Endodermal cell (in vitro differentiated cells): Measurements from ENCODE around the gene APEX1. TPM values are rescaled to one million over a fixed set of nuclear protein-coding genes. Genes with fewer than 3 reads are reported as not detected.
A peak's percentile ranks its signal among the peaks of the same experiment; 100 is the strongest.

Experiments used
- DNase-seq: peaks from one replicate; pipeline ENCODE4 v3.0.0-alpha.2; 2017
- H3K27ac ChIP-seq: 2 replicates; pipeline ENCODE4 v1.5.1; 2013; ENCODE audit warnings: mild to moderate bottlenecking, low read depth, low read length, moderate library complexity
- H3K27me3 ChIP-seq: 2 replicates; pipeline ENCODE4 v1.6.1; 2013; ENCODE audit warnings: mild to moderate bottlenecking, low read length, moderate library complexity; ENCODE audit not compliant: insufficient read depth, control insufficient read depth, poor library complexity, severe bottlenecking
- H3K36me3 ChIP-seq: 2 replicates; pipeline ENCODE4 v1.7.0; 2013; ENCODE audit warnings: mild to moderate bottlenecking, low read length, moderate library complexity; ENCODE audit not compliant: control insufficient read depth, insufficient read depth
- H3K4me1 ChIP-seq: one replicate; pipeline ENCODE4 v1.7.0; 2013; ENCODE audit warnings: low read length; ENCODE audit not compliant: control insufficient read depth, insufficient read depth
- H3K4me3 ChIP-seq: 2 replicates; pipeline ENCODE4 v1.5.1; 2013; ENCODE audit warnings: mild to moderate bottlenecking, low read length, moderate library complexity
- H3K9ac ChIP-seq: 2 replicates; pipeline ENCODE4 v1.6.1; 2013; ENCODE audit warnings: mild to moderate bottlenecking, low read length, moderate library complexity; ENCODE audit not compliant: poor library complexity, severe bottlenecking; ENCODE audit errors: extremely low read depth
- H3K9me3 ChIP-seq: 2 replicates; pipeline ENCODE4 v1.6.1; 2013; ENCODE audit warnings: mild to moderate bottlenecking, low read length, moderate library complexity; ENCODE audit not compliant: control insufficient read depth
- H3K27ac Mint-ChIP-seq: 2 replicates; pipeline ENCODE4 v1.8.0; 2020; ENCODE audit warnings: mixed read lengths
- H3K27me3 Mint-ChIP-seq: 2 replicates; pipeline ENCODE4 v1.8.0; 2021; ENCODE audit warnings: mild to moderate bottlenecking, mixed read lengths; ENCODE audit not compliant: insufficient read depth
- H3K36me3 Mint-ChIP-seq: 2 replicates; pipeline ENCODE4 v1.8.0; 2020; ENCODE audit warnings: low read depth, mixed read lengths
- H3K4me1 Mint-ChIP-seq: 2 replicates; pipeline ENCODE4 v1.8.0; 2020; ENCODE audit warnings: mixed read lengths
- H3K4me3 Mint-ChIP-seq: 2 replicates; pipeline ENCODE4 v1.8.0; 2020; ENCODE audit warnings: mild to moderate bottlenecking, moderate library complexity, mixed read lengths
- H3K9me3 Mint-ChIP-seq: 2 replicates; pipeline ENCODE4 v1.8.0; 2020; ENCODE audit warnings: mild to moderate bottlenecking, mixed read lengths
- WGBS, 2 experiments: methylation state at CpG; one replicate each; pipeline versions ENCODE4 v1.1.5 to v1.1.7; 2013; ENCODE audit warnings: missing lambda C conversion rate in 2 of 2, mixed read lengths in 1 of 2; ENCODE audit not compliant: insufficient coverage in 1 of 2, insufficient read length in 1 of 2; 5-methylcytosine and 5-hydroxymethylcytosine counted together
- total RNA-seq, 2 donors: library from RNA; stranded (reverse); fragmentation: NEBNext Ultra II Directional in 1 of 2; extraction: Animal tissue kit (Norgen Biotek cat#: 25700) in 1 of 2; gene quantifications; 2 replicates in 1 of 2; 3 replicates in 1 of 2; pipeline ENCODE4 v1.2.1, GENCODE V29; 2021
- TF ChIP-seq, protein P1 (sequence below): fragments of 200-600 bp; sonication (generic); conservative IDR thresholded peaks from 2 replicates; pipeline ENCODE4 v1.5.0; 2021; ENCODE audit warnings: antibody characterized with exemption, mild to moderate bottlenecking

The APEX1 gene
- total RNA-seq, 2 donors from 2014 or later, result 228 to 249 TPM

DNA sequence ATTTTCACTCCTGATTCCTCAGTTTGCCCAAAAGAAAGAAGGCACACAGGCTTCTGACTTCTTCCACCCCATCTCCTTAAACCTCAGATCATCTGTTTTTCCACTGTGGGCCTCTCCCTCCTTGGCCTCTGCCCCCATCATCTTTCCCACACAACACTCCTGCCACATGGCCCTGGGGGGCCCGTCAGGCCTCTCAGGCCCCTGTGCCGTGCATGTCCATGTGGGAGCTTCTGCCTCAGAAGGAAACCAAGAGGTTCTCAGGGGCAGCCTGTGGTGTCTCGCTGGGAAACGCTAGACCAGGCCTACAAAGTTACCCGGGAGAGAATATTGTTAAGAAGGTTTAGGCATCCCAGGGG is 27.0 kb upstream of the APEX1 start:
- 78 to 100% methylated on average over 1 to 5 of the region's 5 CpGs for WGBS, 2 experiments
- no peaks in the 10 kb centered on the region for H3K4me1 ChIP-seq
- H3K4me3 ChIP-seq, result no peak overlapping the region
- Mint-ChIP-seq H3K4me3 (no peak overlapping the region), H3K27ac (peak overlapping the region; percentile 59), H3K27me3 (no peaks in the 10 kb centered on the region), H3K36me3 (no peaks in the 10 kb centered on the region), H3K4me1 (peaks cover 13% of the 10 kb centered on the region), H3K9me3 (no peaks in the 10 kb centered on the region)
- no peaks in the 10 kb centered on the region for H3K27me3 ChIP-seq
- no peak overlapping the region for H3K9ac ChIP-seq
- H3K36me3 ChIP-seq, result no peaks in the 10 kb centered on the region
- H3K9me3 ChIP-seq, result no peaks in the 10 kb centered on the region
- no peak for DNase-seq
- TF ChIP-seq, protein P1, sequence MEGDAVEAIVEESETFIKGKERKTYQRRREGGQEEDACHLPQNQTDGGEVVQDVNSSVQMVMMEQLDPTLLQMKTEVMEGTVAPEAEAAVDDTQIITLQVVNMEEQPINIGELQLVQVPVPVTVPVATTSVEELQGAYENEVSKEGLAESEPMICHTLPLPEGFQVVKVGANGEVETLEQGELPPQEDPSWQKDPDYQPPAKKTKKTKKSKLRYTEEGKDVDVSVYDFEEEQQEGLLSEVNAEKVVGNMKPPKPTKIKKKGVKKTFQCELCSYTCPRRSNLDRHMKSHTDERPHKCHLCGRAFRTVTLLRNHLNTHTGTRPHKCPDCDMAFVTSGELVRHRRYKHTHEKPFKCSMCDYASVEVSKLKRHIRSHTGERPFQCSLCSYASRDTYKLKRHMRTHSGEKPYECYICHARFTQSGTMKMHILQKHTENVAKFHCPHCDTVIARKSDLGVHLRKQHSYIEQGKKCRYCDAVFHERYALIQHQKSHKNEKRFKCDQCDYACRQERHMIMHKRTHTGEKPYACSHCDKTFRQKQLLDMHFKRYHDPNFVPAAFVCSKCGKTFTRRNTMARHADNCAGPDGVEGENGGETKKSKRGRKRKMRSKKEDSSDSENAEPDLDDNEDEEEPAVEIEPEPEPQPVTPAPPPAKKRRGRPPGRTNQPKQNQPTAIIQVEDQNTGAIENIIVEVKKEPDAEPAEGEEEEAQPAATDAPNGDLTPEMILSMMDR, result no peak
- no peak overlapping the region for H3K27ac ChIP-seq

DNA sequence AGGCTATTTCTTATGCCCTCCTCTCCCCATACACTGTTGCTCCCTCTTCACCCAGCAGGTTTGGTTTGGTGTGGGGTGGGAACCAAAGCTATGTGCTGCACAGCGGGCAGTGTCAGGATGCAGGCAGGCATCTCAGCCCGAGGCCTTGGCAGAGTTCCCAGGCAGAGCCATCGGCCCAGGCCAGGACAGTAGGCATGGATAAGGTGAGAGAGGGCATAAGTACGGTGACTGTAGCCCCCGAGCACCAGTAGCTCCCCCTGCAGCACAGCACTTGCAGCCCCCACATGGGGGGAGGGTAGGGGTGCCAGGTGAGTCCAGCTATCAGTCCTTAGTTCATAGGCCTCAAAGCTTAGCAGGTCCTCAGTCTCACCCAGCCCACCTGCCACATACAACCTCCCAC is 26.2 kb upstream of the APEX1 start:
- no peaks in the 10 kb centered on the region for H3K27me3 ChIP-seq
- 61 to 77% methylated on average over 3 to 5 of the region's 5 CpGs for WGBS, 2 experiments
- no peaks in the 10 kb centered on the region for H3K36me3 ChIP-seq
- no peak overlapping the region for H3K4me3 Mint-ChIP-seq
- TF ChIP-seq, protein P1, result no peak
- H3K9me3 ChIP-seq, result no peaks in the 10 kb centered on the region
- no peaks in the 10 kb centered on the region for H3K9me3 Mint-ChIP-seq
- H3K27ac ChIP-seq, result no peak overlapping the region
- H3K4me1 ChIP-seq, result no peaks in the 10 kb centered on the region
- H3K9ac ChIP-seq, result no peak overlapping the region
- DNase-seq, result no peak
- H3K27me3 Mint-ChIP-seq, result no peaks in the 10 kb centered on the region
- peaks cover 8% of the 10 kb centered on the region for H3K4me1 Mint-ChIP-seq
- H3K36me3 Mint-ChIP-seq, result no peaks in the 10 kb centered on the region
- H3K27ac Mint-ChIP-seq, result no peak overlapping the region
- no peak overlapping the region for H3K4me3 ChIP-seq

DNA sequence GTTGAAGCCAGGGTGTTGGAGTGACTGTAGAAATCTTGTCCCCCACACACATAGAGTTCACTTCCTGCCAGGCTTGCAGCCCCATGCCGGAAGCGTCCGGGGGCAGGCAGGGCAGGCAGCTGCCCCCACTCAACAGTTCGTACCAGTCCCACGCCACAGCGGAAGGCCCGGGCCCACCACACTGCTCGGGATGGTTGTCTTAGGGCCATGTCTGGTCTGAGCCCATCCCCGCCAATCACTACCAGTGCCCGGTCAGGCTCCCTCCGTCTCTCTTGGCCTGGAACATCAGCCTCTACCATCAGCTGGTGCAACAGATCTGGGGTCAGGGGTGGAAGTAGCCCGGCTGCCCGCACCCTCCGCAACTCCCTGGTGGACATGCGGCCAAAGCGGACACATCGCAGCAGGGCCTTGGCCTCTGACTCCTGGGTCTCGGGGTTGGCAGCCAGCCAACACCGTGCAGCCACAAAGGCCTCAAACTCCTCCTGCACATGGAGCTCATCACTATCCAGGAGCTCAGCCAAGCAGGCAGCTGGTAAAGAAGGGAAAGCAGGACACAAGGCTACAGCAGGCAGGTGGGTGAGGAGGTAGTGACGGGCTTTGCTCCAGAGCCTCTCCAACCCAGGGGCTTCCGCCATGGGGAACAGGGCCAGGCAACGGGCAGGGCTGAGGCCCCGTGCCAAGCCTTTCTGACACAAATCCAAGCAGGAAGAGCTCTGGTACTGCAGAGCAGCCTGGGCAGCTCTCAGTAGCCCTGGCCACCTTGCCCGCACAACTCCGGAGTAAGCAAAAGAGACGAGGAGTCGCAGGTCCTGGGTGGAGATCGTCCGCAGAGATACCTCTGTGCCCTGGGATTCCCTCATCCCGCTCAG is 25.0 kb upstream of the APEX1 start:
- no peak overlapping the region for H3K9ac ChIP-seq
- Mint-ChIP-seq H3K27me3 (no peaks in the 10 kb centered on the region), H3K4me3 (no peak overlapping the region), H3K9me3 (no peaks in the 10 kb centered on the region), H3K27ac (no peak overlapping the region), H3K36me3 (no peaks in the 10 kb centered on the region), H3K4me1 (peaks cover 8% of the 10 kb centered on the region)
- WGBS, 2 experiments, result 88 to 93% methylated on average over 16 to 30 of the region's 30 CpGs
- TF ChIP-seq, protein P1, result no peak
- H3K27me3 ChIP-seq, result no peaks in the 10 kb centered on the region
- no peaks in the 10 kb centered on the region for H3K4me1 ChIP-seq
- H3K36me3 ChIP-seq, result no peaks in the 10 kb centered on the region
- no peak for DNase-seq
- H3K27ac ChIP-seq, result no peak overlapping the region
- H3K9me3 ChIP-seq, result no peaks in the 10 kb centered on the region
- no peak overlapping the region for H3K4me3 ChIP-seq
